NCI-H446 (cell line): ENCODE data around the gene HCST.

ENCODE experiments used
- DNase-seq, 2 experiments: peaks; one replicate each; lab custom pipeline; 2025; lab: John Stamatoyannopoulos, UW

The HCST gene

GRCh38 chr19:35937345-35938281, 35.3 kb downstream of the HCST start:
- DNase-seq, result no peak

DNA sequence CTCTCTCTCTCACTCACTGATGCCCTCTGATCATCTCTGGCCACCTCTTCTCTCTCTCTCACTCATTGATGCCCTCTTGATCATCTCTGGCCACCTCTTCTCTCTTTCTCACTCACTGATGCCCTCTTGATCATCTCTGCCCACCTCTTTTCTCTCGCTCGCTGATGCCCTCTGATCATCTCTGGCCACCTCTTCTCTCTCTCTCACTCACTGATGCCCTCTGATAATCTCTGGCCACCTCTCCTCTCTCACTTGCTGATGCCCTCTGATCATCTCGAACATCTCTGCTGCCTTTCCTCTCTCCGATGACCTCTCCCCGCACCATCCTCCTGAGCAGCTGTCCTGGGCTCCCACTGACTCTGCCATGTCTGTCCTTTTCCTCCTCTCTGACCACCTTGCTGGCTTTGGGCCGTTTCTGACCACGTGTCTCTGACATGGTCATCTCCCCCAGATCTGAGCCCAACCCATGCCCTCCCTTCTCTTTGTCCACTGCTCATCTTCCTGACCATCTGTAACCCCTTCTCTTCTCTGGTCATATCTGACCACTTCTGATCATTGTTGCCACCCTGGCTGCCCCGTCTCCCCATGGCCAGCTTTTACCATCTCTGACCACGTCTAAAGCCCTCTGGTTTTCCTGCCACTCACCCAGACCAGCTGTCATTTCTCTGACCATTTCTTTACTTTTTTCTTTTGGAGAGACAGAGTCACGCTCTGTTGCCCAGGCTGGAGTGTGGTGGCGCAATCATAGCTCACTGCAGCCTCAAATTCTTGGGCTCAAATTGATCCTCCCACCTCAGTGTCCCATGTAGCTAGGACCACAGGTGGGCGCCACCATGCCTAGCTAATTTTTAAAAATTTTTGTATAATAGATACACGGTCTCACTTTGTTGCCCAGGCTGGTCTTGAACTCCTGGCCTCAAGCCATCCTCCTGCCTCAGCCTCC, 36.2 kb downstream of the HCST start:
- DNase-seq, result no peak

GRCh38 chr19:35939307-35940077, 37.2 kb downstream of the HCST start:
- no peak for DNase-seq

GRCh38 chr19:35940078-35940775, 37.9 kb downstream of the HCST start:
- DNase-seq, result no peak

DNA sequence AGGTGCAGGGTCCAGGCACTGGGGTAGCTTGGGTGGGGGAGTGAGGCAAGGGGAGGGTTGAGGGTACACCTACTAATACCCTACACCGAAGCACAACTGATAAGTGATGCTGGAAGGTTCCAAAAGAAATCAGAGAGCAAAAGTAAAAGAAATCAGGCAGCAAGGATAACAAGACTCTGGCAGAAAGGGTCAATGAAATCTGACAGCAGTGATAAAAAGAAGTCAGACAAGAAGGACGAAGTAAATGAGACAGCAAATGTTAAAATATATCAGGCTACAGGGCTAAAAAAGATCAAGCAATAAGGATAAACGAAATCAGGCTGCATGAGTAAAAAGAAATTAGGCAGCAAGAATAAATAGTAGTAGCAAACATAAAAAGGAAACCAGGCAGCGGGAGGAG, 38.5 kb downstream of the HCST start:
- no peak for DNase-seq

GRCh38 chr19:35942235-35942634, 39.9 kb downstream of the HCST start:
- no peak for DNase-seq

GRCh38 chr19:35943321-35944301, 41.3 kb downstream of the HCST start:
- DNase-seq, result no peak

DNA sequence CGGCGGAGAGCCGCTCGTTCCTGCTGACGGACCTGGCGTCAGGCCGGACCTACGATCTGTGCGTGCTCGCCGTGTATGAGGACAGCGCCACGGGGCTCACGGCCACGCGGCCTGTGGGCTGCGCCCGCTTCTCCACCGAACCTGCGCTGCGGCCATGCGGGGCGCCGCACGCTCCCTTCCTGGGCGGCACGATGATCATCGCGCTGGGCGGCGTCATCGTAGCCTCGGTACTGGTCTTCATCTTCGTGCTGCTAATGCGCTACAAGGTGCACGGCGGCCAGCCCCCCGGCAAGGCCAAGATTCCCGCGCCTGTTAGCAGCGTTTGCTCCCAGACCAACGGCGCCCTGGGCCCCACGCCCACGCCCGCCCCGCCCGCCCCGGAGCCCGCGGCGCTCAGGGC, 42.2 kb downstream of the HCST start:
- DNase-seq, result no peak

GRCh38 chr19:35945121-35945790, 42.9 kb downstream of the HCST start:
- DNase-seq, result no peak

DNA sequence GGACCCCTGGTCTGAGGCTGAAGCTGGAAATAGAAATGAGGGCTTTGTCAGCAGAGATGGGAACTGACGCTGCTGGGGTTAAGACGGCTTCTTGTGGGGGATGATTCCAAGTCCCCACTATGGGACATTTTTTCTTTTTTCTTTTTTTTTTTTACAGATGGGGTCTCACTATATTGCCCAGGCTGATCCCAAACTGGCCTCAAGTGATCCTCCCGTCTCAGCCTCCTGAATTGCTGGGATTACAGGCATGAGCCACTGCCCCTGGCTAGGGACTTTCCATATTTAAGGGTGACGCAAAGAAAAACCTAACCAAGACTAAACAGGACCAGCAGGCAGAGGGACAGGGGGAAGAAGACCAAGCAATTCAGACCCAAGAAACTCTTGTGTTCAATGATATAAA, 43.9 kb downstream of the HCST start:
- no peak for DNase-seq

DNA sequence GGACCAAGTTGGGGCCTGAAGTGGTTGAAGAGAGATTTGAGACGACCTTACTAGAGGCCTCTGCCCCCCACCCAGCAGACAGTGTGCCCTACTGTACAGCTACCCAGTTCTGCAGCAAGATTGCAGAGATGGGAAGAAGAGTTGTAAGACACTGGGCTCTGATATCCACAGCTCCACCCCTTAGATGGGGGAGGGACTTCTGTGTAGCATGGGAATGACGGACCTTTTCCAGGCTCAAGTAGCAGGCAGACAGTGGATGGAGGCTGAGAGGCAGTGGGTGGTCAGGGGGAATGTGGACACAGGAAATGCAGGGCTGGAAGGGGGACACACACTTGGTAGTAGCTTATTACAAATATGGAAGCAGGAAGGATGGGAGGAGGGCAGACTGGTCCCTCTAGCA, 46.8 kb downstream of the HCST start:
- no peak for DNase-seq
